GM21723 (cell line): Measurements from ENCODE around the gene MMP19.
"Not testable (repeated sequence)": the region's sequence is repeated elsewhere in the genome, so short reads cannot be mapped to it uniquely, and the experiment has no call there.

ENCODE experiments used
- ATAC-seq: cut with Tn5 transposase; IDR thresholded peaks from one replicate; pipeline ENCODE4 v1.9.1; 2021; ENCODE audit warnings: mild to moderate bottlenecking, moderate library complexity; ENCODE audit not compliant: unreplicated experiment

Gene MMP19

GRCh38 chr12:55844961-55845360 lies 2.2 kb upstream of the MMP19 start:
- ATAC-seq: no peak

- ATAC-seq: no peak
Observed at GRCh38 chr12:55843431-55843830, 695 bp upstream of the MMP19 start.

- ATAC-seq: no peak
Observed at GRCh38 chr12:55840581-55841351, 2.0 kb downstream of the MMP19 start.

- ATAC-seq: no peak
Observed at GRCh38 chr12:55839345-55840140, 3.2 kb downstream of the MMP19 start.

GRCh38 chr12:55838361-55838760 lies 4.4 kb downstream of the MMP19 start:
- ATAC-seq: no peak

GRCh38 chr12:55834400-55834799 lies 8.3 kb downstream of the MMP19 start:
- not testable (repeated sequence) for ATAC-seq

- ATAC-seq: no peak
Observed at GRCh38 chr12:55833056-55833455, 9.7 kb downstream of the MMP19 start.

- no peak for ATAC-seq
Observed at GRCh38 chr12:55831447-55831815, 11.3 kb downstream of the MMP19 start.

- peak; percentile 9 for ATAC-seq
Observed at GRCh38 chr12:55830601-55831446, 11.9 kb downstream of the MMP19 start.

GRCh38 chr12:55829967-55830600 lies 12.7 kb downstream of the MMP19 start:
- ATAC-seq: peak; percentile 26

- ATAC-seq: no peak
Observed at GRCh38 chr12:55828357-55828756, 14.4 kb downstream of the MMP19 start.

GRCh38 chr12:55827806-55828205 lies 14.9 kb downstream of the MMP19 start:
- no peak for ATAC-seq

GRCh38 chr12:55824726-55825125 lies 18.0 kb downstream of the MMP19 start:
- no peak for ATAC-seq

- no peak for ATAC-seq
Observed at GRCh38 chr12:55823419-55823818, 19.3 kb downstream of the MMP19 start.

- no peak for ATAC-seq
Observed at GRCh38 chr12:55822228-55822627, 20.5 kb downstream of the MMP19 start.

- no peak for ATAC-seq
Observed at GRCh38 chr12:55820679-55821078, 22.1 kb downstream of the MMP19 start.

- no peak for ATAC-seq
Observed at GRCh38 chr12:55818886-55819285, 23.9 kb downstream of the MMP19 start.

- ATAC-seq: peak; percentile 37
Observed at GRCh38 chr12:55818140-55818728, 24.5 kb downstream of the MMP19 start.

GRCh38 chr12:55817345-55818139 lies 25.2 kb downstream of the MMP19 start, which contains the start of the genes ORMDL2 and SARNP:
Gene ORMDL2, plus strand, starts transcription at chr12:55818041. Its CDS starts 959 bp downstream, at chr12:55819000.
Gene SARNP, minus strand, starts transcription at chr12:55817724. Its CDS starts 23 bp downstream, at chr12:55817701.
- ATAC-seq: peak; percentile 97
